ENCODE results near the gene HLA-DRB1.
"Not testable (repeated sequence)": the region's sequence is repeated elsewhere in the genome, so short reads cannot be mapped to it uniquely, and the experiment has no call there.

The HLA-DRB1 gene

GRCh38 chr6:32589596-32590449 is at the start of gene HLA-DRB1:
Gene HLA-DRB1, minus strand, starts transcription at chr6:32589848. Its CDS starts 106 bp downstream, at chr6:32589742.
- peak; percentile 76 for DNase-seq

- DNase-seq = peak; percentile 47
Measured at GRCh38 chr6:32638532-32639219, 49.0 kb upstream of the HLA-DRB1 start.

- DNase-seq = no peak
Measured at GRCh38 chr6:32637883-32638282, 48.2 kb upstream of the HLA-DRB1 start.

- peak; percentile 84 for DNase-seq
Measured at GRCh38 chr6:32637219-32637880, 47.7 kb upstream of the HLA-DRB1 start, which contains the start of gene HLA-DQA1. Gene HLA-DQA1, plus strand, starts transcription at chr6:32637406. Its CDS starts 53 bp downstream, at chr6:32637459.

- DNase-seq = no peak
Measured at GRCh38 chr6:32635526-32636123, 46.0 kb upstream of the HLA-DRB1 start.

- DNase-seq = not testable (repeated sequence)
Measured at GRCh38 chr6:32629793-32630192, 40.1 kb upstream of the HLA-DRB1 start.

- peak; percentile 70 for DNase-seq
Measured at GRCh38 chr6:32627831-32628230, 38.2 kb upstream of the HLA-DRB1 start.

- DNase-seq = no peak
Measured at GRCh38 chr6:32627249-32627648, 37.6 kb upstream of the HLA-DRB1 start.

GRCh38 chr6:32625137-32625536 is 35.5 kb upstream of the HLA-DRB1 start:
- no peak for DNase-seq

GRCh38 chr6:32624565-32624964 is 34.9 kb upstream of the HLA-DRB1 start:
- no peak for DNase-seq

GRCh38 chr6:32623693-32624092 is 34.0 kb upstream of the HLA-DRB1 start:
- no peak for DNase-seq

- DNase-seq = peak; percentile 82
Measured at GRCh38 chr6:32622545-32623401, 33.1 kb upstream of the HLA-DRB1 start.

GRCh38 chr6:32621372-32621771 is 31.7 kb upstream of the HLA-DRB1 start:
- DNase-seq = no peak

GRCh38 chr6:32617751-32618150 is 28.1 kb upstream of the HLA-DRB1 start:
- no peak for DNase-seq

GRCh38 chr6:32615885-32616532 is 26.4 kb upstream of the HLA-DRB1 start:
- DNase-seq = no peak

GRCh38 chr6:32614366-32615081 is 24.9 kb upstream of the HLA-DRB1 start:
- DNase-seq = no peak

- DNase-seq = no peak
Measured at GRCh38 chr6:32613475-32613874, 23.8 kb upstream of the HLA-DRB1 start.

- no peak for DNase-seq
Measured at GRCh38 chr6:32610682-32611296, 21.1 kb upstream of the HLA-DRB1 start.

- peak; percentile 82 for DNase-seq
Measured at GRCh38 chr6:32609731-32610640, 20.3 kb upstream of the HLA-DRB1 start.
